ENCODE data around the gene ENPP1. TPM values are rescaled to one million over a fixed set of nuclear protein-coding genes. Genes with fewer than 3 reads are reported as not detected.

The ENPP1 gene
- total RNA-seq, 1 donor from 2014 or later, result 13.4 TPM

GRCh38 chr6:131924881-131925474 is 117.2 kb downstream of the ENPP1 start:
- intact Hi-C loops (cut with DNase I), result no loop called here
- no peak for DNase-seq (ENCODE audit: low spot score)
- ATAC-seq, result peak; percentile 79

GRCh38 chr6:131929264-131929663 is 121.4 kb downstream of the ENPP1 start:
- ATAC-seq (no peak), DNase-seq (ENCODE audit: low spot score) (no peak)
- intact Hi-C loops (cut with DNase I), result no loop called here

DNA sequence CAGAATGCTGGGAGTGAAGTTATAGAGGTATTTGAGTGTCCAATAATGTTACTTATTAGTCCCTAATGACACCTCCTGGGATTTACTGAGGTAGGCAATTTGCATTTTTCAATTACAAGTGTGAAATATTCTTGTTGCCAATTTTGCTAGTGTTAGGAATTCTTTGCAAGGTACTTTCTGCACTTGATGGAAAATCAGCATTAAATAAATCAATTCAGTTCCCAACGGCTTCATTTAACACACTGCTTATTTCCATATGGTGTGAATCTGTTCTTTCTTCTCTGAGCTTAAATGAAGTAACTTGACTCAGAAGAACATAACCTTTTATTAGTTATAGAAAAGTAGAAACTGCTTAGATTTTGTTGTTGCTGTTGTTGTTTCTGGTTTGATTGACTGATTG is 122.2 kb downstream of the ENPP1 start:
- intact Hi-C loops (cut with DNase I), result no loop called here
- no peak for ATAC-seq
- DNase-seq (ENCODE audit: low spot score), result no peak

DNA sequence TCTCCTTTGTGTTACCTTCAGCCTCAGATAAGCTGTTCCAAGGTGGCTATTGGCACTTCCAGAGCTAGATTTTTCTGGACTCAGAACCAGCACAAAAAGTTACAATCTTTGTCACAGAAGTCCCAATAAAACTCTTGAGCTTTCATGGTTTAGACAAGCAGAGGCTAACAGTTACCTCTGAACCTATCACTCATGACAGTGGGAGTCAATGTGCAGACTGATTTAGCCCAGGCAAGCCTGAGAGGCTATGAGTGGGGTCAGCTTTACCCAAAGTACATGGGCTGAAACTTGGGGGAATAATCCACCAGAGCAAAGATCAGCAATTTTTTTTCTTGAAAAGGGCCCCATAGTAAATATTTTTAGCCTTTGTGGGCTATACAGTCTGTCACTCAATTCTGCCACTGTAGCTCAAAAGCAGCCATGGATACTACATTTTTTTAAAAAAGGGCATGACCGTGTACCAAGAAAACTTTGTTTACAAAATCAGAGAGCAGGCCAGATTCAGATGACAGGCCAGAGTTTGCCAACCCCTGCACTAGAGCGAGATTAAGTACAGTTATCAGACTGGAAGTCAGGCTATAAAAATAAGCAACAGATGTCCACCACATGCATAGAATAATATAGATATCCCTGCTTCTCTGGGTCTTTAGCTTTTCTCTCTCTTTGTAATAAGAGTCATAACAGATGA is 123.4 kb downstream of the ENPP1 start:
- DNase-seq (ENCODE audit: low spot score) (no peak), ATAC-seq (no peak)
- intact Hi-C loops (cut with DNase I), result no loop called here

DNA sequence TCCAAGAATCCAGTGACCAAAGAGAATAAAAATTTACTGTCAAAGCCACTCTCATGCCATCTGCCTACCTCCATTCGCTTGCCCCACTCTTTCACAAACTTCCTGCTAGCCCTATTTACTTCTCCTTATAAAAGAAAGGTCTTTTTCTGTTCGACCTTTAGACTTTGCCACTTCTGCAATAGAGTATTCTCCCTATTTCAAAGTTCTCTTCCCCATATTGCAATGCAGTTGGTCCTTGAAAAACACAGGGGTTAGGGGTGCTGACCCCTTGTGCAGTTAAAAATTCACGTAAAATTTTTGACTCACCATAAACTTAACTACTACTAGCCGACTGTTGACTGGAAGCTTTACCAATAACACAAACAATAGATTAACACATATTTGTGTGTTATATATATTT is 128.3 kb downstream of the ENPP1 start:
- no peak for DNase-seq (ENCODE audit: low spot score)
- intact Hi-C loops (cut with DNase I), result no loop called here
- no peak for ATAC-seq

DNA sequence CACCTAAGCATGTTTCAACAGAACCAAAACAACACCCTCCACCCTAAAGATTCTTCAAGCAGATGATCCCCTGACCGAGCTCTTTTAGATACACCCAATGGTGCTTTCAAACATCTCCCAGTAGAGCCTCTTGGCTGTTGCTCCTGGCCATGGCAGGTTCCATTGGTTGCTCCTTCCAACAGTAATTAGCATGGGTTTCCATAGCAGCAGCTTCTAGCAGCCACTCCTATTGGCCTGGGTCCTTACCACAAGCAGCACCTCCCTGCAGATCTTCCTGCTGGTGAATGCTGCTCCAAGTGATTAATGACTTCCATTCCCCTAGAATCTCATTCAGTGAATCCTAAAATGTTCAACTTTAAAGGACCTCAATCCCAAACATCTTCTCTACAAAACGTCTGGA is 129.4 kb downstream of the ENPP1 start:
- no peak for DNase-seq (ENCODE audit: low spot score)
- ATAC-seq, result peak; percentile 94
- intact Hi-C loops (cut with DNase I), result no loop called here

DNA sequence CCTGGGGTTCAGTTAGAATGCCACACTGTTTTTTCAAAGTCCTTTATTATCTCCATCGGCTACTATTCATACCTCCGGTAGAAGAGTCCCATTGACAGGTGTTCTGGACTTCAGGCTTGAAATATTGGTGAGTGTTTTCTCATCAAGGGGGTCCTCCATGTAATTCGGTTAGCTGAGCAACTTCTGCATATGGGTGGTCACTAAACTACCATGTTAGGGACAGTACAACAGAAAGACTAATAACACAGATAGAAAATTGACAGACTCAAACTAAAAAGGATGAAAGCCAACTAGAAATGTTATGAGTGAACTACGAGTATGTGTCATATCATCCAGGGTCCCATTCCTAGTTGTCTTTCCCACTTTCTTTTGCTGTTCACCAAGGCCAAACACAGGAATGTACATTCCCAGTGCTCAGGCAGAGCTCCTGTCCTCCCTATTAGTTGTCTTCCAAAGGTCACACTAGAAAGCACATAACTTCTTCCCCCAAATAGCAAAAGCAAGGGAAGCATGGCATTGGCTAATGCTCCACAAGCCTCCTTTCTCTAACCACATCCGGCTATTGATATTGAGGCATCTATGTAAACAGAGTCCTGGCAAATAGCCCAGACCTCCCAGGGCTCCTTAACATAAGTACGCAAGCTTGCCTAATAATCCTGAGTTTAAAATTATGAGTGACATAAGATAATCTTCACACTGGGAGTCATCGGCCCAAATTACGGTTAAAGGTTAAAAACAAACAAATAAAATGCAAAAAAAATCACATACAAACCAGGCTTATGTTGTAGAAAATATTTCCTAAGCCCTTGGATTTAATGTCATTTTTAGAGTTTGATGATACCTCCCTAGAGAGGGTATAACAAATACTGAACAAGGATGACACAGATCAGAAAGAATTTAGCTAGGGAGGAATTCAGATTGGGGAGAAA is 130.1 kb downstream of the ENPP1 start:
- intact Hi-C loops (cut with DNase I), result no loop called here
- peak; percentile 80 for ATAC-seq
- peak; percentile 77 for DNase-seq (ENCODE audit: low spot score)

Small RNA genes within 50 kb of the gene (microRNA-seq; reads per million reads assigned to microRNA genes)
- not detected for gene MIR548H5

Other genes starting within 250 kb of the ENPP1 start
- gene ARG1, start 234.8 kb upstream of the ENPP1 start, total RNA-seq, result 2.6 TPM
- gene MED23, start 179.8 kb upstream of the ENPP1 start, total RNA-seq, result 32.5 TPM
- 1.7 TPM for gene ENPP3, start 170.7 kb upstream of the ENPP1 start, total RNA-seq
- not detected for gene OR2A4, start 106.6 kb upstream of the ENPP1 start, total RNA-seq
- gene CTAGE9, start 97.0 kb upstream of the ENPP1 start, total RNA-seq, result not detected
- gene CCN2, start 143.4 kb downstream of the ENPP1 start, total RNA-seq, result 176 TPM

All from sciatic nerve (tissue), 2 donors.